ENCODE data around the gene SSBP4. TPM values are rescaled to one million over a fixed set of nuclear protein-coding genes. Genes with fewer than 3 reads are reported as not detected.
A peak's percentile ranks its signal among the peaks of the same experiment; 100 is the strongest.

The SSBP4 gene
- total and polyA plus RNA-seq, 9 of the 15 experiments (the other 6 are each of a cell fraction or from before 2014, with no cell fraction given) = 1.1 to 189 (median 39.0) TPM

- TF ChIP-seq ZNF277 (CRISPR knock-in tag; IDR thresholded peaks at IDR 0.05; ENCODE audit: borderline replicate concordance) (no peak), PHF8 (IDR thresholded peaks at IDR 0.05; ENCODE audit: borderline replicate concordance, low read length) (peak; percentile 42; the same call in 1 of the 2 replicates), NKRF (IDR thresholded peaks at IDR 0.05; ENCODE audit: borderline replicate concordance) (peak; percentile 78; the same call in 1 of the 2 replicates), TCF3 (CRISPR knock-in tag; IDR thresholded peaks at IDR 0.05) (peak; percentile 17; the same call in 1 of the 2 replicates), NR2C2 (CRISPR knock-in tag; IDR thresholded peaks at IDR 0.05) (no peak), NR2C2 (tag; IDR thresholded peaks at IDR 0.05) (peak; percentile 71), ERF (CRISPR knock-in tag; IDR thresholded peaks at IDR 0.05) (no peak), MYBL2 (IDR thresholded peaks at IDR 0.05; ENCODE audit: low read depth) (no peak), MYBL2 (CRISPR knock-in tag; IDR thresholded peaks at IDR 0.05; ENCODE audit: borderline replicate concordance) (0 out of 2 replicates have a peak, but pooled peaks have one; percentile 53), RBM22 (IDR thresholded peaks at IDR 0.05; ENCODE audit: low read depth, low read length, poor library complexity, severe bottlenecking) (peak; percentile 44), CAMTA2 (CRISPR knock-in tag; conservative IDR thresholded peaks at IDR 0.05) (0 out of 2 replicates have a peak, but pooled peaks have one; percentile 37), TARDBP (IDR thresholded peaks at IDR 0.05) (0 out of 2 replicates have a peak, but pooled peaks have one; percentile 43), ZBTB2 (IDR thresholded peaks at IDR 0.05) (peak; percentile 64), ZNF324 (CRISPR knock-in tag; IDR thresholded peaks at IDR 0.05) (no peak)
- TF ChIP-seq, protein P1, sequence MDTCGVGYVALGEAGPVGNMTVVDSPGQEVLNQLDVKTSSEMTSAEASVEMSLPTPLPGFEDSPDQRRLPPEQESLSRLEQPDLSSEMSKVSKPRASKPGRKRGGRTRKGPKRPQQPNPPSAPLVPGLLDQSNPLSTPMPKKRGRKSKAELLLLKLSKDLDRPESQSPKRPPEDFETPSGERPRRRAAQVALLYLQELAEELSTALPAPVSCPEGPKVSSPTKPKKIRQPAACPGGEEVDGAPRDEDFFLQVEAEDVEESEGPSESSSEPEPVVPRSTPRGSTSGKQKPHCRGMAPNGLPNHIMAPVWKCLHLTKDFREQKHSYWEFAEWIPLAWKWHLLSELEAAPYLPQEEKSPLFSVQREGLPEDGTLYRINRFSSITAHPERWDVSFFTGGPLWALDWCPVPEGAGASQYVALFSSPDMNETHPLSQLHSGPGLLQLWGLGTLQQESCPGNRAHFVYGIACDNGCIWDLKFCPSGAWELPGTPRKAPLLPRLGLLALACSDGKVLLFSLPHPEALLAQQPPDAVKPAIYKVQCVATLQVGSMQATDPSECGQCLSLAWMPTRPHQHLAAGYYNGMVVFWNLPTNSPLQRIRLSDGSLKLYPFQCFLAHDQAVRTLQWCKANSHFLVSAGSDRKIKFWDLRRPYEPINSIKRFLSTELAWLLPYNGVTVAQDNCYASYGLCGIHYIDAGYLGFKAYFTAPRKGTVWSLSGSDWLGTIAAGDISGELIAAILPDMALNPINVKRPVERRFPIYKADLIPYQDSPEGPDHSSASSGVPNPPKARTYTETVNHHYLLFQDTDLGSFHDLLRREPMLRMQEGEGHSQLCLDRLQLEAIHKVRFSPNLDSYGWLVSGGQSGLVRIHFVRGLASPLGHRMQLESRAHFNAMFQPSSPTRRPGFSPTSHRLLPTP (IDR thresholded peaks at IDR 0.05; ENCODE audit: borderline replicate concordance, extremely low read depth, insufficient read length) = peak; percentile 85
- TF ChIP-seq, protein P2, sequence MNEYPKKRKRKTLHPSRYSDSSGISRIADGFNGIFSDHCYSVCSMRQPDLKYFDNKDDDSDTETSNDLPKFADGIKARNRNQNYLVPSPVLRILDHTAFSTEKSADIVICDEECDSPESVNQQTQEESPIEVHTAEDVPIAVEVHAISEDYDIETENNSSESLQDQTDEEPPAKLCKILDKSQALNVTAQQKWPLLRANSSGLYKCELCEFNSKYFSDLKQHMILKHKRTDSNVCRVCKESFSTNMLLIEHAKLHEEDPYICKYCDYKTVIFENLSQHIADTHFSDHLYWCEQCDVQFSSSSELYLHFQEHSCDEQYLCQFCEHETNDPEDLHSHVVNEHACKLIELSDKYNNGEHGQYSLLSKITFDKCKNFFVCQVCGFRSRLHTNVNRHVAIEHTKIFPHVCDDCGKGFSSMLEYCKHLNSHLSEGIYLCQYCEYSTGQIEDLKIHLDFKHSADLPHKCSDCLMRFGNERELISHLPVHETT (CRISPR knock-in tag; conservative IDR thresholded peaks at IDR 0.05 in 1 of 2, IDR thresholded peaks at IDR 0.05 in 1 of 2) = peak in 1 of 2 experiments; percentile 26; a peak in 1 of 4 replicates
Measured at GRCh38 chr19:18437491-18438330, 18.5 kb downstream of the SSBP4 start, which contains the start of gene ISYNA1 (continued).

All from K562 (cell line).